22Rv1 (cell line): Measurements from ENCODE around the gene LYST.

Experiments used
- H3K27ac ChIP-seq: fragments of 450-650 bp; 2 replicates; pipeline ENCODE4 v1.5.1; 2017
- CTCF ChIP-seq: fragments of 450-650 bp; IDR thresholded peaks from 2 replicates; pipeline ENCODE4 v1.5.1; 2017; ENCODE audit warnings: mild to moderate bottlenecking
- ZFX ChIP-seq: fragments of 450-650 bp; IDR thresholded peaks from 2 replicates; pipeline ENCODE4 v1.6.1; 2017; ENCODE audit warnings: antibody characterized with exemption, borderline replicate concordance

The LYST gene

GRCh38 chr1:235893840-235894239 is 27.1 kb upstream of the LYST start:
- H3K27ac ChIP-seq = no peak overlapping the region
- TF ChIP-seq CTCF = no peak
- no peak for TF ChIP-seq ZFX

- TF ChIP-seq ZFX (no peak), CTCF (no peak)
- no peak overlapping the region for H3K27ac ChIP-seq
Observed at GRCh38 chr1:235892734-235893413, 26.2 kb upstream of the LYST start.

- TF ChIP-seq ZFX = no peak
- no peak for TF ChIP-seq CTCF
- no peak overlapping the region for H3K27ac ChIP-seq
Observed at GRCh38 chr1:235892202-235892601, 25.5 kb upstream of the LYST start.

GRCh38 chr1:235888119-235888643 is 21.5 kb upstream of the LYST start:
- no peak overlapping the region for H3K27ac ChIP-seq

GRCh38 chr1:235887676-235888075 is 21.0 kb upstream of the LYST start:
- TF ChIP-seq CTCF (no peak), ZFX (no peak)
- no peak overlapping the region for H3K27ac ChIP-seq

More at GRCh38 chr1:235888119-235888643, 21.5 kb upstream of the LYST start:
- TF ChIP-seq CTCF (no peak), ZFX (no peak)

GRCh38 chr1:235885655-235886262 is 19.1 kb upstream of the LYST start:
- TF ChIP-seq ZFX = no peak
- no peak for TF ChIP-seq CTCF
- no peak overlapping the region for H3K27ac ChIP-seq

GRCh38 chr1:235883261-235883927 is 16.7 kb upstream of the LYST start:
- no peak overlapping the region for H3K27ac ChIP-seq
- TF ChIP-seq ZFX (no peak), CTCF (no peak)
